Body of pancreas (tissue), 4 donors: ENCODE results near the gene MOBP.

ENCODE experiments used
- POLR2A ChIP-seq, 3 donors: fragments of 450-650 bp; IDR thresholded peaks; one replicate each; pipeline ENCODE4 v1.6.1; 2016; ENCODE audit warnings: antibody characterized with exemption in 3 of 3, mild to moderate bottlenecking in 2 of 3
- TF ChIP-seq, protein P1 (sequence below), 7 experiments: fragments of 450-650 bp in 4 of 7; fragments of 200-600 bp in 3 of 7; sonication (generic) in 3 of 7; IDR thresholded peaks; one replicate each; pipeline ENCODE4 v1.5.1; 2016 to 2019; ENCODE audit warnings: antibody characterized with exemption in 7 of 7

GRCh38 chr3:39485547-39485946, 18.1 kb downstream of the MOBP start:
- TF ChIP-seq, protein P1, sequence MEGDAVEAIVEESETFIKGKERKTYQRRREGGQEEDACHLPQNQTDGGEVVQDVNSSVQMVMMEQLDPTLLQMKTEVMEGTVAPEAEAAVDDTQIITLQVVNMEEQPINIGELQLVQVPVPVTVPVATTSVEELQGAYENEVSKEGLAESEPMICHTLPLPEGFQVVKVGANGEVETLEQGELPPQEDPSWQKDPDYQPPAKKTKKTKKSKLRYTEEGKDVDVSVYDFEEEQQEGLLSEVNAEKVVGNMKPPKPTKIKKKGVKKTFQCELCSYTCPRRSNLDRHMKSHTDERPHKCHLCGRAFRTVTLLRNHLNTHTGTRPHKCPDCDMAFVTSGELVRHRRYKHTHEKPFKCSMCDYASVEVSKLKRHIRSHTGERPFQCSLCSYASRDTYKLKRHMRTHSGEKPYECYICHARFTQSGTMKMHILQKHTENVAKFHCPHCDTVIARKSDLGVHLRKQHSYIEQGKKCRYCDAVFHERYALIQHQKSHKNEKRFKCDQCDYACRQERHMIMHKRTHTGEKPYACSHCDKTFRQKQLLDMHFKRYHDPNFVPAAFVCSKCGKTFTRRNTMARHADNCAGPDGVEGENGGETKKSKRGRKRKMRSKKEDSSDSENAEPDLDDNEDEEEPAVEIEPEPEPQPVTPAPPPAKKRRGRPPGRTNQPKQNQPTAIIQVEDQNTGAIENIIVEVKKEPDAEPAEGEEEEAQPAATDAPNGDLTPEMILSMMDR (IDR thresholded peaks at IDR 0.05), result no peak
- TF ChIP-seq POLR2A (IDR thresholded peaks at IDR 0.05), result no peak
